ENCODE data around the gene PMF1.

PMF1 gene

GRCh38 chr1:156245451-156246232, 32.8 kb downstream of the PMF1 start:
- no peak for DNase-seq (ENCODE audit: low read depth)
- H3K4me3 ChIP-seq (ENCODE audit: low read depth, low read length): no peak overlapping the region
- TF ChIP-seq, protein P1, sequence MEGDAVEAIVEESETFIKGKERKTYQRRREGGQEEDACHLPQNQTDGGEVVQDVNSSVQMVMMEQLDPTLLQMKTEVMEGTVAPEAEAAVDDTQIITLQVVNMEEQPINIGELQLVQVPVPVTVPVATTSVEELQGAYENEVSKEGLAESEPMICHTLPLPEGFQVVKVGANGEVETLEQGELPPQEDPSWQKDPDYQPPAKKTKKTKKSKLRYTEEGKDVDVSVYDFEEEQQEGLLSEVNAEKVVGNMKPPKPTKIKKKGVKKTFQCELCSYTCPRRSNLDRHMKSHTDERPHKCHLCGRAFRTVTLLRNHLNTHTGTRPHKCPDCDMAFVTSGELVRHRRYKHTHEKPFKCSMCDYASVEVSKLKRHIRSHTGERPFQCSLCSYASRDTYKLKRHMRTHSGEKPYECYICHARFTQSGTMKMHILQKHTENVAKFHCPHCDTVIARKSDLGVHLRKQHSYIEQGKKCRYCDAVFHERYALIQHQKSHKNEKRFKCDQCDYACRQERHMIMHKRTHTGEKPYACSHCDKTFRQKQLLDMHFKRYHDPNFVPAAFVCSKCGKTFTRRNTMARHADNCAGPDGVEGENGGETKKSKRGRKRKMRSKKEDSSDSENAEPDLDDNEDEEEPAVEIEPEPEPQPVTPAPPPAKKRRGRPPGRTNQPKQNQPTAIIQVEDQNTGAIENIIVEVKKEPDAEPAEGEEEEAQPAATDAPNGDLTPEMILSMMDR (IDR thresholded peaks at IDR 0.05; ENCODE audit: control insufficient read depth, extremely low read depth, insufficient read depth): no peak

- H3K4me3 ChIP-seq (ENCODE audit: low read depth, low read length): no peak overlapping the region
- TF ChIP-seq, protein P1 (IDR thresholded peaks at IDR 0.05; ENCODE audit: control insufficient read depth, extremely low read depth, insufficient read depth): no peak
- DNase-seq (ENCODE audit: low read depth): no peak
These were observed 33.5 kb downstream of the PMF1 start for GRCh38 chr1:156246241-156246780.

- DNase-seq (ENCODE audit: low read depth): no peak
- TF ChIP-seq, protein P1 (IDR thresholded peaks at IDR 0.05; ENCODE audit: control insufficient read depth, extremely low read depth, insufficient read depth): no peak
- no peak overlapping the region for H3K4me3 ChIP-seq (ENCODE audit: low read depth, low read length)
These were observed 34.1 kb downstream of the PMF1 start for GRCh38 chr1:156246781-156247459.

DNA sequence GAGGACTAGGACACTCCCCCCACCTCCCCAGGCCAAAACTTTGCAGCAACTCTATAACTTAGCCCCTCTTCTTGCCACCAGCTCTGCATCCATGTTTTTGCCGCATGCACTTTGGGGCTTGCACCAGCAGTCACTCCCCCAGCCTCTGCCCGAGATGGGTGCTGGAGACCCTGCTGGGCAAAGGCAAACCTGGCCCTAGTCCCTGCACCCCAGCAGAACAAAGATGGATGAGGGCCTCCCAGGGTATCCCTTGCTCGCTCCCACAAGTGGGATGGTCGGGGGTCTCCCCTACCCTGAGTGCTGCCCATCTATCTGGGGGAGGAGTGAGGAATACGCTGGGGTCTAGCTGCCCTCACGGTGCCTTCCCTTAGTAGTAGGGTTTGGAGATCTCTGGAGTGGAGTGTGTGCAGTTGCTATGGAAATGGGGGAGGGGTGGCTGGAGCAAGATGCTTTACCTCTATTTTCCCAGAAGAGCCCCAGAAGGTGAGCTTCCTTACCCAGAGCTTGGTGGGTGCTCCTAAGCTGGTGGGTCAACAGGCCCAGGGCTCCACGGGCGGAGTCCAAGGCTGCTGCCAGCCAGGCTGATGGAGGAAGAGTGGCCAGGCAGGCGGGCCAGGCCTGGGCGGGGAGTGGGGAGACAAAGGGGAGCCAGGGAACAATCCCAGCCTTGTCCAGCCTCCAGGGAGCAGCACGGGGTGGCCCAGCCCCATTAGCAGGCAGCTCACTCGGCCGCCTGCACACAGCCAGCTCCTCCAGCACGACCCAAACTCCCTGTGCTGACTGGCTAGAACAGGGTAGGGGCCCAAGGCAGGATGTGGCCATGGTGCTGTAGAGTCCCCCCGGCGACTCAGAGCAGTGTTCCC, 34.9 kb downstream of the PMF1 start, which contains the start of gene PAQR6:
PAQR6 (minus strand) TSS at position 597 of the 863 bp plus-strand sequence. CDS start 1,325 bp downstream, outside the sequence.
- TF ChIP-seq, protein P1 (IDR thresholded peaks at IDR 0.05; ENCODE audit: control insufficient read depth, extremely low read depth, insufficient read depth): no peak
- no peak for DNase-seq (ENCODE audit: low read depth)
- no peak within 1 kb of the TSS for H3K4me3 ChIP-seq (ENCODE audit: low read depth, low read length)

DNA sequence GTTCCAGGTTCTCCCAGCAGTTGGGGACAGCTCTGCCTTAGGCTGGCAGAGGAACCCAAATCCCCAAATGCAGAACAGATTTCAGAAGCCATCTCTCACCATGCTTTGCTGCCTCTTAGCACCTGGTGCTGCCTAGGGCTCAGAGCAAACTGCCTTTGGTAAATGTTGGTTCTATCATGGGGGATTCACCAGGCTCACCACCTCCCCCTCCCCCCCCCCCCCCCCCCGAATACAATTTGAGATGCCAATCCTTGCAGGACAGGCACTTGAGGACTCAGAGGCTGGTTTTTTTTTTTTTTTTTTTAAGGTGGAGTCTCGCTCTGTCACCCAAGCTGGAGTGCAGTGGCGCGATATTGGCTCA, 35.5 kb downstream of the PMF1 start:
- H3K4me3 ChIP-seq (ENCODE audit: low read depth, low read length): no peak overlapping the region
- no peak for DNase-seq (ENCODE audit: low read depth)
- TF ChIP-seq, protein P1 (IDR thresholded peaks at IDR 0.05; ENCODE audit: control insufficient read depth, extremely low read depth, insufficient read depth): no peak

DNA sequence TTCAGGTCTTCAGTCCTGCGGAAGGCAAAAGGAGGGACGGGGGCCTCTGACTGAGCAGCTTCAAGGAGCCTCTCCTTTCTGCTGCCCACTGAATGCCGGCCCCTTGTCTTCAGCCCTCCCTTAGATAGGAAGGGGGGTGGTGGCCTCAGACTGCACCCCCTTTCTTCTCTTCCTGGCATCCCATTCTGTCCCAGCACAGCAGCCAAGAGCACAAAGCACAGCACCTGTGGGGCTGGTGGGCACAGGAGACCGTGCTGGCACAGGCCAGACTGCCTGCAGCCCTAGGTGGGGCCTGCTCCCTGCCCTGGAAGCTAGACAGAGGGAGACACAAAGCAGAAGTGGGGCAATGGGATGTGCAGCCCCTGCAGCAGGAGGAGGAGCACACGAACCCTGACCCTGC, 36.8 kb downstream of the PMF1 start:
- TF ChIP-seq, protein P1 (IDR thresholded peaks at IDR 0.05; ENCODE audit: control insufficient read depth, extremely low read depth, insufficient read depth): no peak
- DNase-seq (ENCODE audit: low read depth): no peak
- no peak overlapping the region for H3K4me3 ChIP-seq (ENCODE audit: low read depth, low read length)
